ENCODE results near the gene GIPC3.
"Not testable (repeated sequence)": the region's sequence is repeated elsewhere in the genome, so short reads cannot be mapped to it uniquely, and the experiment has no call there.

Gene GIPC3

DNA sequence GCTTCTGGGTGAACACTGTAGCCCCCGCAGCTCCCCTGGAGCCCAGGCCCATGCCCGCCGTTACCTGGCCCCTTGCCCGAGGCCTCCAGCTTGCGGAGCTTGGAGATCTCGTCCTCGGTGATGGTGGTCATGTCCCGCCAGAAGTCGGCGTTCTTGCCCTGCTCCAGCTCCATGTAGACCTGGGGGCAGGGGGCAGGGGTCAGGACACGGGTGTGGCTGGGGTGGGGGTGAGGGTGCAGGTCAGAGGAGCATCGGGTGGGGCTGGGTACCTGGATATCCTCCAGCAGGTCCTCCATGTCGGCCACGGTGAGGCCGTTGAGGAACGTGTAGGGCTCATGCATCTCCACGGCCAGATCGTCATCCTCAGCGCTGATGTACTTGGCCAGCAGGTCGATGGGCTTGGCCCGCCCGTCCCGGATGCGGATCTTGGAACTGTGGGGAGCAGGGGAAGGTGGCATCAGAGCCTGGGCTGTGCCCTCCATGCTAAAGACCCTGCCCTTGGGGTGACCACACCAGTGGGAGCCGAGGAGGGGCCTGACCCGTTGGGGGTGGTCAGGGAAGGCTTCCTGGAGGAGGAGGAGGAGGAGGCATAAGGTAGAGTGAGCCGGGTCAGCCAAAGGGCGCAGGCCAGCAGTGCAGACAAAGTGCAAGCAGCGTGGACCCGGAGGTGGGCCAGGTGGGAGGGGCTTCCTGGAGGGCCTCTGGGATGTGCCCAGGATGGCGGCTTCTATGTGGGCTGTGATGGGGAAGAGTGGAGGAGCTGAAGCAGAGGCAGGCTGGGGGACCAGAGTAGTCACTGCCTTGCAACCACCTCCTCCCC lies 33.7 kb downstream of the GIPC3 start:
- DNase-seq (ENCODE audit: low spot score): no peak

DNA sequence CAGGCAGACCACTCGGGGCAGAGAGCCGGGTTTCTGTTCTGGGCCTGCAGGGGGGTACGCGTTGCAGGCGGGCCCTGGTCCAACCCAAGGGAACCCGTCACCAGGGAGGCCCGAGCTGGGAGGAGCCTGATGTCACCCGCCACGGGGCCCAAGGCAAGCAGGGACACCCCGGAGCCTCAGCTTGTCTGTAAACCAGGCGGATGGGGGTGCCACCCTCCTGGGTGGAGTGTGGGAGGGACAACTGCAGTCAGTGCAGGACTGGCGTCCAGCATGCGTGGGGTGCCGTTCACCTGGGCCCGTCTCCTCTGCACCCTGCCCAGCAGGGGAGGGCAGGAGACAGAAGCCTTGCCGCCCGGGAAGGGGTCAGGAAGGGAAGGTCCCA lies 34.3 kb downstream of the GIPC3 start:
- no peak for DNase-seq (ENCODE audit: low spot score)

DNA sequence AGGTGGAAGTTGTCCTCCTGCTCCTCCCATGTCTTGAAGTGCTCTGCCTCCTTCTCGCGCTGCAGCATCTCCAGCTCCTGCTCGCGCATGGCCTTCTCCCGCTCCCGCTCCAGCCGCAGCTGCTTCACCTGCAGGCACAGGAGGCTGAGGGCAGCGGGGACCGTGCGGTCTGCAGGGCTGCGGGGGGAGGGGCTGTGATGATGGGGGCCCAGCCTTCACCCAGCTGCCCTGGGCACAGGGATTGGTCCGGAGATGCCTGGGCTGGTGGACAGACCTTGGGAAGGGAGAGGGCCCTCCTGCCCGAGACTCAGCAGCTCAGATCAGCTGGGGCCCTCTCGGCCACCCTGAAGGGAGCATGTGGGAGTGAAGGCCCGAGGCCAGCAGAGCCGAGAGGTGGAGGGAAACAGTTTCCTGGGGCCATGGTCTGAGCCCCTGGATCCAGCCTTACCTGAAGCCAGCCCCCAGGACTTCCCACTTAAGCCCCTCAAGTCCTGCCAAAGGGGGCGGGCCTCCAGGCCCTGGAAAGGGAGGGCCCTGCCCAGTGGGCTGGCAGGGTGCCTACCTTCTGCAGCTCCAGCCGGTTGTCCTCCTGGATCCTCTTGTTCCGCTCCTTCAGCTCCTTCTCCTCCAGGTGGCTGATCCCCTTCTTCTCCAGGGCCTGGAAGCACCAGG lies 35.0 kb downstream of the GIPC3 start:
- DNase-seq (ENCODE audit: low spot score): no peak

DNA sequence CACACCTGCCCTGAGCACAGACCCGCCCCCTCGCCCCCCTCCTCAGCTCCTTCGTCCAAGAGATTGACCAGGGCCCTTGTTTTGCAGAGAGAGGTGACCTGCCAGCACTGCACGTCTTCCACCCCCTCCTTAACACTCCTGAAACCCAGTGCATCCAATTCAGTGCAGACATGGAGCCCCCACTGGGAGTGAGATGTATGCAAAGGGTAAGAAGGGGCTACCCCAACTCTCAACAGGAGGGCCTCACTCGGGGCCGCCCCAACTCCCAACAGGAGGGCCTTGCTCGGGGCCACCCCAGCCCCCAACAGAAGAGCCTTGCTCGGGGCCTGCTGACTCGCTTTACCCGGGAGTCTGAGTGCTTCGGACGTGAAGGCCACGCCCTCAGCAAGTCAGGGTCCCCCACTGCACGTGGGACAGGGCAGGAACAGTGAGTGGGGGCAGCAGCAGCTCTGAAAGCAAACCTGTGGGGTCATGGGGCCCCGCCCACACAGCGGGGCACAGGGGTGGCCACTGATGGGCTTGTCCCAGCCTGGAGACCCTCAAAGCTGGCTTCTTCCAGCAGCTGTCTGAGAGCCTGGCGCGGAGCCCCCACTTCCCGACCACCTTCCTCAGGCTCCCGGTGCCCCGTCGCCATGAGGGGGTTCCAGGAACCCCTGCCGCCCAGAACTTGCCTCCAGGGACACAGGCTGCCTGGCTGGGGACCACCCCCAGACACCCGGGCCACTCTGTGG lies 35.7 kb downstream of the GIPC3 start:
- no peak for DNase-seq (ENCODE audit: low spot score)

DNA sequence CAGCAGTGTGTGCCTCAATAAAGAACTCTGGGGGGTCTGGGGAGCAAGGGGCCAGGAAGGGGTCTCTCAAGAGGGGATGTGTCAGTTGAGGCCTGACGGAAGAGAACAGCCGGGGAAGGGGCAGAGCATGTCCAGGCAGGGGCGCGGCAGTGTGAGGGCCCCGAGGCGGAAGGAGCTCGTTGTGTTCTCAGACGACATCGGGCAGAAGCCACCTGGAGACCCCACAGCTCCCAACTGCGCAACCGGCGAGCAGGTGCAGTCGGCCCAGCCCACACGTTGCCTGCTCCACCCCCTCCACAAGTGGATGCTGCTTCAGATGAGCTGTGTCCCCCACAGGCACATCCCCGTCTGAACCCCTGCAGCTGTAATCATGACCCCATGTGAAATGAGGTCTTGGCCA lies 36.4 kb downstream of the GIPC3 start:
- DNase-seq (ENCODE audit: low spot score): no peak

DNA sequence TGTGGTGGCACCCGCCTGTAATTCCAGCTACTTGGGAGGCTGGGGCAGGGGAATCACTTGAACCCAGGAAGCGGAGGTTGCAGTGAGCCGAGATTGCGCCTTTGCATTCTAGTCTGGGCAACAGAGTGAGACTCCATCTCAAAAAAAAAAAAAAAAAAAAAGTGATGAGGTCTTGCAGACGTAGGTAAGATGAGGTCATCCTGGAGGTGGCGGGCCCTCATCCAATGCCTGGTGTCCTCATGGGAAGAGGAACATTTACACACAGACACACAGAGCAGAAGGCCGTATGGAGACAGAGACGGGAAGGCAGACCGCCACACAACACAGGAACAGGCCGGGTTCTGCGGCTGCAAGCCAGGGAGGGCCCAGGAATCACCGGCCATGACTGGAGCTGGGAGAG lies 36.9 kb downstream of the GIPC3 start:
- DNase-seq (ENCODE audit: low spot score): no peak

GRCh38 chr19:3623716-3624115 lies 38.4 kb downstream of the GIPC3 start:
- no peak for DNase-seq (ENCODE audit: low spot score)

- peak; percentile 29 for DNase-seq (ENCODE audit: low spot score)
These were observed 40.8 kb downstream of the GIPC3 start for GRCh38 chr19:3625996-3626472.

DNA sequence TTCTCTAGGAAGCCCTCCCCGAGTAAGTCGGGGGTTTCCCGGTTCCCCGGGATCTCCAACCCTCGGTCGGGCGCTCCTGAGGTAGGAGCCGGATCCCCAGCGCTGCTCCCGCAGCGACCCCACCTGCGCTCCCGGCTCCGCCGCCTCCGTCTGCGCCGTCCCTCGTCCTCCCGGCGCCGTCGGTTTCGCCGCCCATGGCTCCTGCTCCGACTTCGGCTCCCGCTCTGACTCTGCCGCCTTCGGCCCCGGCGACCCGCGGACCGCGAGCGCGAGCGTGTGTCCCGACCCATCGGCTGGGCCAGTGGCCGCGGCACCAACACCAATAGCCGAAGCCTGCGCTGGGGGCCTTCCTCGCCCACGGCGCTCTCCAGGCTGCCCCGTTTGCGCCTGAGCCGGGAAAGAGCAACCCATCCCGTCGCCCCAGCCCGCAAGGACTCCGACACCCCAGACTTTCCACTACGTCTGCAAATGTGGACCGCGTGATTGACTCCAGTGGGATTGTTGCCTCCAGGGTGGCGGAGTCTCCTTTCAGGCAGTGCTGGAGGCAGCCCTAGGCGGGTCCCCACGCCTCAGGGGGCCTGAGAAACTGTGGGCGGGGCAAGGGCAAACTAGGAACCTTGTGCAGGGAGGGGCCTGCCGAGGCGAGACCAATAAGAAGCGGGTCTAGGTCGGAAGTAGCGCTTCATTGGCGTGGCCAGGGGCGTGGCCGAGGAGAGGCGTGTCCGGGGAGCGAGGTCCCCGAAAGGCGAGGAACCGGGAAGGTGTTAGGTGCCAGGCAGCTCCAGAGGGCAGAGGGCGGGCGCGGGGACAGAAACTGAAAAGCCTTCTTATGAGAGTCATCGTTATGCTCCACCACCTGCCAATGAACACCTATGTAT lies 41.4 kb downstream of the GIPC3 start, which contains the start of gene CACTIN:
Gene CACTIN, minus strand, starts transcription at position 318 of the 878 bp plus-strand sequence. Its CDS starts 28 bp downstream, at position 290.
- peak; percentile 99 for DNase-seq (ENCODE audit: low spot score)

DNA sequence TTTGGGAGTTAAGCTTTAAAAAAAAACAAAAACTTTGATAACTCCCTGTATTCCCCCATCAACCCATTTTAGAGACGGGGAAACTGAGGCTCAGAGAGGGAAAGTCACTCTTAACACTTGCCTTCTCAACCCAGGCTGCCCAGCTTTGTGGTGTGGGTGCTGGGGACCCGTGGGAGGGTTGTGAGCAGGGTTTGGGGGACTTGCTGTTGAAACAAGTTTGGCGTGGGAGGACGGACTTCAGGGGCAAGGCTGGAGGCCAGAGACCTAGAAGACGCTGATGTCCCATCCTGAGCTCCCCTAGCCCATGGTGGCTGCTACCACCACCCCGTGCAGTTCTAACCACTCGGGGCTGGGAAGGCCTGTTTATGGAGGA lies 42.1 kb downstream of the GIPC3 start:
- no peak for DNase-seq (ENCODE audit: low spot score)

DNA sequence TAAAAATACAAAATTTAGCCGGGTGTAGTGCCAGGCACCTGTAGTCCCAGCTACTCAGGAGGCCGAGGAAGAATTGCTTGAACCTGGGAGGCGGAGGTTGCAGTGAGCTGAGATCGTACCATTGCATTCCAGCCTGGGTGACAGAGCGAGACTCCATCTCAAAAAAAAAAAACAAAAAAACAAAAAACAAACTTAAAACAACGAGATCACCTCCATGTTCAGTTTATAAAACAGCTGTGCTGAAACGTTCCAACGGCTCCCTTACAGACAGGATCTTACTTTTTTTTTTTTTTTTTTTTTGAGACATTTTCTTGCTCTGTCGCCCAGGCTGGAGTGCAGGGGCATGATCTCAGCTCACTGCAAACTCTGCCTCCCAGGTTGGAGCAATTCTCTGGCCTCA lies 43.5 kb downstream of the GIPC3 start:
- not testable (repeated sequence) for DNase-seq (ENCODE audit: low spot score)

- DNase-seq (ENCODE audit: low spot score): no peak
These were observed 46.0 kb downstream of the GIPC3 start for GRCh38 chr19:3631053-3631861.

DNA sequence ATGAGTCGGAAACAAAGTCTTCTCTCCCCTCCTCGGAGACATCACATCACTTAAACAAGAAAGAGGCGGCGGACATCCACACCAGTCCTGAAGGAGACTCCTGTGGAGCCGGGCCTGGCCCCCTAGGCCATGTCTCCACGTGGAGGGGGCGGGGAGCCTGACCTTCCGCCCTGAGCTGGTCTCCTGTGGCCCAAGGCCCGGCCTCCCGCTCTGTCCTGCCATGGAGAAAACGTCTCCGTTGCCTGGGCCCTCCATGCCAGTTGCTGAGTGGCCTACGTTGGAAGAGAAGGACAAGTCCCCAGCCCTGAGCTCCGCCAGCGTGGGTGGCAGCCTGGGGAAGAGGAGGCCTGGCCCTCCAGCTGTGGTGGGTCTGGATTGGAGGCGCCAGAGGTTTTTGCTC lies 46.8 kb downstream of the GIPC3 start:
- no peak for DNase-seq (ENCODE audit: low spot score)

- no peak for DNase-seq (ENCODE audit: low spot score)
These were observed 47.7 kb downstream of the GIPC3 start for GRCh38 chr19:3632739-3633558.

DNA sequence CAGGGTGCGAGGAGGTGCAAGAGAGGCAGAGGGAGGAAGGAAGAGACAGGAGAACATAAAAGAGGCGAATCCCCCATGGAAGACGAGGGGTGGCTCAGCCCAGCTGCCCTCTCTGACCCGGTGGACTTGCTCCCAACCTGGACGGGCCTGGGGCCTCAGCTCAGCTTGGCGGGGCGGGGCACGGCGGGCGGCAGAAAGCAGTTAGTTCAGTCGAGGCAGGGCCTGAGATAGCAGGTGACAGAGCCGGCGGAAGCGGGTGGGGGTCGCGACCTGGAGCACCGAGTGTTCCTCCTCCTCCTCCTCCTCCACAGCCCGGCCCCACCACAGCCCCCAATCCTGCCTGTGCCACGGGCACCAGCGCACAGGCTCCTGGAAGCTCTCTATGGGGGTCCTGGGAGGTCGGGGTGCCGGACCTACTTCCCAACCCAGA lies 48.3 kb downstream of the GIPC3 start:
- no peak for DNase-seq (ENCODE audit: low spot score)

- DNase-seq (ENCODE audit: low spot score): no peak
These were observed 49.3 kb downstream of the GIPC3 start for GRCh38 chr19:3634496-3635045.

DNA sequence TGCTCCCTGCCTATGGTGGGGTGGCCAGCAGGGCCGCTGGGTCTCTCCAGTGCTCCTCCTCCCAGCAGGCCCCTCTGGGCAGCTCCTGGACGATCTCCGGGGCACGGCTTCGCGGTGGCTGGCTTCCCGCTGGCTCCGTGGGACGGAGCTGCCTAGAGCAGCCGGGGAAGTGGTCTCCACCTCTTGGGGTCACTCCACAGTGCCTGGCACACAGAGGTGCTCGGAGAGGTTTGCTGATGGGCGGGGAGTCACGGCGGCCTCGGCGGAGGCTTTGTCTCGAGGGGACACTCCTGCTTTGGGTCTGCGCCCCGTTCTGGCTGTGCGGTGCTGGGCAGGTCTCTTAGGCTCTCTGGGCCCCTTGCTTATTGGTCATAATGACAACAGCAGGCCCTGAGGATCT lies 51.2 kb downstream of the GIPC3 start:
- DNase-seq (ENCODE audit: low spot score): no peak

DNA sequence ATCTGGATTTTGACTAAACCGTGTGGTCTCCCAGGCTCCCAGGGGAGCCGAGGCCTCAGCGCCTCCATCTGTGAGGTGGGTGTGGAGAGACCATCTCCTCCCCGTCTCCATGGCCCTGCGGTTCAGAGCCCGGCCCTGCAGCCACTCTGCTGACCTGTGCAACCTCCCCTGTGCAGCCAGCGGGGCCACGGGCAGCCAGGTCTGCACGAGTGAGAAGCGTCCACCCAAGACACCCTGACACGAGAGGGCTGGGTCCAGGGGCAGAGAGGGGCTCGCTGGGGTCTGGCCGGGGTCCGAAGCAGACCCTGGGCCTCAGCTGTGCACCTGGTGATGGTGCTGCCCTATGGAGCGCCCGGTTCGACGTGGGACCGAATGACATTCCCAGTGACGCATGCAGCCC lies 51.7 kb downstream of the GIPC3 start:
- no peak for DNase-seq (ENCODE audit: low spot score)

- no peak for DNase-seq (ENCODE audit: low spot score)
These were observed 52.3 kb downstream of the GIPC3 start for GRCh38 chr19:3637621-3638020.

All from NAMALWA (cell line).